ENCODE results near the gene CD180. TPM values are rescaled to one million over a fixed set of nuclear protein-coding genes. Genes with fewer than 3 reads are reported as not detected.

The CD180 gene
- total RNA-seq, 1 experiment from 2014 or later: not detected

GRCh38 chr5:67211926-67212325, 15.3 kb upstream of the CD180 start:
- DNase-seq (ENCODE audit: low spot score): no peak

GRCh38 chr5:67209141-67209771, 12.7 kb upstream of the CD180 start:
- DNase-seq (ENCODE audit: low spot score): peak; percentile 74

- no peak for DNase-seq (ENCODE audit: low spot score)
Observed at GRCh38 chr5:67208403-67208802, 11.8 kb upstream of the CD180 start.

GRCh38 chr5:67206929-67207328, 10.3 kb upstream of the CD180 start:
- peak; percentile 63 for DNase-seq (ENCODE audit: low spot score)

- no peak for DNase-seq (ENCODE audit: low spot score)
Observed at GRCh38 chr5:67206461-67206860, 9.9 kb upstream of the CD180 start.

GRCh38 chr5:67205981-67206380, 9.4 kb upstream of the CD180 start:
- no peak for DNase-seq (ENCODE audit: low spot score)

- no peak for DNase-seq (ENCODE audit: low spot score)
Observed at GRCh38 chr5:67204821-67205220, 8.2 kb upstream of the CD180 start.

GRCh38 chr5:67203701-67204074, 7.1 kb upstream of the CD180 start:
- DNase-seq (ENCODE audit: low spot score): no peak

- DNase-seq (ENCODE audit: low spot score): no peak
Observed at GRCh38 chr5:67202828-67203227, 6.2 kb upstream of the CD180 start.

GRCh38 chr5:67201897-67202549, 5.4 kb upstream of the CD180 start:
- no peak for DNase-seq (ENCODE audit: low spot score)

- no peak for DNase-seq (ENCODE audit: low spot score)
Observed at GRCh38 chr5:67200809-67201562, 4.4 kb upstream of the CD180 start.

- DNase-seq (ENCODE audit: low spot score): no peak
Observed at GRCh38 chr5:67199859-67200258, 3.3 kb upstream of the CD180 start.

- DNase-seq (ENCODE audit: low spot score): no peak
Observed at GRCh38 chr5:67198917-67199316, 2.3 kb upstream of the CD180 start.

GRCh38 chr5:67197536-67197935, 937 bp upstream of the CD180 start:
- DNase-seq (ENCODE audit: low spot score): no peak

GRCh38 chr5:67195406-67196275, 958 bp downstream of the CD180 start:
- no peak for DNase-seq (ENCODE audit: low spot score)

- no peak for DNase-seq (ENCODE audit: low spot score)
Observed at GRCh38 chr5:67194166-67194565, 2.4 kb downstream of the CD180 start.

GRCh38 chr5:67193439-67193807, 3.2 kb downstream of the CD180 start:
- DNase-seq (ENCODE audit: low spot score): no peak

GRCh38 chr5:67192719-67193438, 3.7 kb downstream of the CD180 start:
- DNase-seq (ENCODE audit: low spot score): no peak

GRCh38 chr5:67190861-67191260, 5.7 kb downstream of the CD180 start:
- no peak for DNase-seq (ENCODE audit: low spot score)

- DNase-seq (ENCODE audit: low spot score): no peak
Observed at GRCh38 chr5:67190410-67190809, 6.2 kb downstream of the CD180 start.

GRCh38 chr5:67189931-67190330, 6.7 kb downstream of the CD180 start:
- DNase-seq (ENCODE audit: low spot score): no peak

- no peak for DNase-seq (ENCODE audit: low spot score)
Observed at GRCh38 chr5:67189079-67189354, 7.6 kb downstream of the CD180 start.
